ENCODE results near the gene ELK1. TPM values are rescaled to one million over a fixed set of nuclear protein-coding genes. Genes with fewer than 3 reads are reported as not detected.
A peak's percentile ranks its signal among the peaks of the same experiment; 100 is the strongest.

ELK1 gene
- total RNA-seq, 6 experiments from 2014 or later: 14.8 to 23.9 (median 19.7) TPM

GRCh38 chrX:47644557-47645091 is 5.7 kb downstream of the ELK1 start:
- no peak overlapping the region for H3K4me3 ChIP-seq
- DNase-seq: no peak
- ATAC-seq: peak; percentile 31 to 45 (median 38)
- 55% methylated on average over 9 of the region's 12 CpGs for WGBS (ENCODE audit: insufficient coverage, low coverage, low lambda C conversion rate, missing lambda C conversion rate)
- H3K9me3 ChIP-seq: peaks cover 0 to 2% (median 0%) of the 10 kb centered on the region in 4 donors
- TF ChIP-seq CTCF (IDR thresholded peaks at IDR 0.05) (peak; percentile 19 to 34 (median 28)), POLR2A (IDR thresholded peaks at IDR 0.05) (no peak)
- H3K27me3 ChIP-seq: no peaks in the 10 kb centered on the region
- H3K36me3 ChIP-seq: peaks cover 0 to 16% (median 2%) of the 10 kb centered on the region in 4 donors
- H3K27ac ChIP-seq: peak overlapping the region in 2 of 3 donors; percentile 36 to 58
- peaks cover 0 to 4% (median 0%) of the 10 kb centered on the region in 4 donors for H3K4me1 ChIP-seq
- intact Hi-C loops (cut with DNase I): no loop called here

- DNase-seq: no peak
- H3K4me1 ChIP-seq: peaks cover 0 to 4% (median 0%) of the 10 kb centered on the region in 4 donors
- WGBS (ENCODE audit: insufficient coverage, low coverage, low lambda C conversion rate, missing lambda C conversion rate): 27% methylated on average over 2 of the region's 2 CpGs
- H3K27ac ChIP-seq: peak overlapping the region in 2 of 3 donors; percentile 2 to 6
- no peaks in the 10 kb centered on the region for H3K27me3 ChIP-seq
- TF ChIP-seq POLR2A (IDR thresholded peaks at IDR 0.05) (no peak), CTCF (IDR thresholded peaks at IDR 0.05) (peak; percentile 38 to 45 (median 42))
- H3K36me3 ChIP-seq: peaks cover 0 to 21% (median 3%) of the 10 kb centered on the region in 4 donors
- peak; percentile 34 to 59 (median 57) for ATAC-seq
- intact Hi-C loops (cut with DNase I): no loop called here
- no peak overlapping the region for H3K4me3 ChIP-seq
- peaks cover 0 to 4% (median 0%) of the 10 kb centered on the region in 4 donors for H3K9me3 ChIP-seq
Observed at GRCh38 chrX:47643926-47644325, 6.4 kb downstream of the ELK1 start.

GRCh38 chrX:47638816-47639215 is 11.5 kb downstream of the ELK1 start:
- DNase-seq: no peak
- Histone ChIP-seq H3K27me3 (no peaks in the 10 kb centered on the region), H3K36me3 (peaks cover 0 to 39% (median 8%) of the 10 kb centered on the region in 4 donors), H3K27ac (no peak overlapping the region), H3K9me3 (peaks cover 0 to 4% (median 0%) of the 10 kb centered on the region in 4 donors), H3K4me1 (no peaks in the 10 kb centered on the region), H3K4me3 (no peak overlapping the region)
- intact Hi-C loops (cut with DNase I): no loop called here
- ATAC-seq: no peak
- 65% methylated on average over 2 of the region's 14 CpGs for WGBS (ENCODE audit: insufficient coverage, low coverage, low lambda C conversion rate, missing lambda C conversion rate)
- TF ChIP-seq CTCF (IDR thresholded peaks at IDR 0.05): no peak
- TF ChIP-seq POLR2A (IDR thresholded peaks at IDR 0.05): no peak

- intact Hi-C loops (cut with DNase I): no loop called here
- Histone ChIP-seq H3K36me3 (peaks cover 0 to 39% (median 8%) of the 10 kb centered on the region in 4 donors), H3K4me3 (peak overlapping the region in 1 of 3 donors; percentile 24), H3K9me3 (peaks cover 0 to 4% (median 0%) of the 10 kb centered on the region in 4 donors), H3K27ac (no peak overlapping the region), H3K27me3 (no peaks in the 10 kb centered on the region), H3K4me1 (no peaks in the 10 kb centered on the region)
- peak; percentile 65 to 76 (median 70) for ATAC-seq
- WGBS (ENCODE audit: insufficient coverage, low coverage, low lambda C conversion rate, missing lambda C conversion rate): 75% methylated on average over 4 of the region's 31 CpGs
- DNase-seq: peak in 2 of 3 donors; percentile 52 to 71
- TF ChIP-seq POLR2A (IDR thresholded peaks at IDR 0.05): no peak
- no peak for TF ChIP-seq CTCF (IDR thresholded peaks at IDR 0.05)
Observed at GRCh38 chrX:47637546-47638195, 12.7 kb downstream of the ELK1 start.

Measured in right lobe of liver (tissue), 6 donors.